Common myeloid progenitor, CD34-positive (primary cell): ENCODE measurements around the gene MUC21.

Source experiments
- CTCF ChIA-PET: fragments of 350-600 bp; sonication (Branson Sonifier 250); formaldehyde crosslinking; loops from one replicate; lab custom pipeline; 2021; ENCODE audit warnings: antibody characterized with exemption; lab: Charles Lee
- POLR2A ChIA-PET: fragments of 350-600 bp; sonication (Branson Sonifier 250); formaldehyde crosslinking; loops from one replicate; lab custom pipeline; 2021; ENCODE audit warnings: antibody characterized with exemption; lab: Charles Lee
- DNase-seq, 3 donors: peaks; one replicate each; pipeline versions ENCODE4 v3.0.0 to v3.0.0-alpha.2; 2013
- H3K27ac ChIP-seq, 2 experiments: 1 replicate in 1 of 2; 2 replicates in 1 of 2; pipeline ENCODE4 v1.7.0; 2013; ENCODE audit warnings: inconsistent platforms in 2 of 2, low read length in 2 of 2, mild to moderate bottlenecking in 2 of 2, low read depth in 1 of 2, moderate library complexity in 1 of 2; ENCODE audit not compliant: severe bottlenecking in 2 of 2, insufficient read depth in 1 of 2, poor library complexity in 1 of 2
- H3K27me3 ChIP-seq, 5 experiments: replicated peaks in 2 of 5; 1 replicate in 3 of 5; 2 replicates in 2 of 5; pipeline versions ENCODE4 v1.6.1 to v1.7.0; 2013; ENCODE audit warnings: low read length in 4 of 5, mild to moderate bottlenecking in 2 of 5, moderate library complexity in 2 of 5, inconsistent platforms in 1 of 5; ENCODE audit not compliant: insufficient read depth in 5 of 5, control insufficient read depth in 4 of 5
- H3K36me3 ChIP-seq, 4 experiments: 1 replicate in 2 of 4; 2 replicates in 2 of 4; pipeline versions ENCODE4 v1.6.1 to v1.7.0; 2013; ENCODE audit warnings: low read length in 3 of 4, control low read depth in 1 of 4, mild to moderate bottlenecking in 1 of 4; ENCODE audit not compliant: control insufficient read depth in 4 of 4, insufficient read depth in 4 of 4
- H3K4me1 ChIP-seq, 4 experiments: 1 replicate in 3 of 4; 2 replicates in 1 of 4; pipeline versions ENCODE4 v1.6.1 to v1.7.1; 2013; ENCODE audit warnings: low read length in 3 of 4, mild to moderate bottlenecking in 3 of 4, control low read depth in 1 of 4, inconsistent platforms in 1 of 4, moderate library complexity in 1 of 4; ENCODE audit not compliant: control insufficient read depth in 4 of 4, insufficient read depth in 4 of 4; ENCODE audit errors: control extremely low read depth in 1 of 4
- H3K4me3 ChIP-seq, 7 experiments: 1 replicate in 4 of 7; 2 replicates in 3 of 7; pipeline versions ENCODE4 v1.5.1 to v1.7.0; 2013; ENCODE audit warnings: mild to moderate bottlenecking in 7 of 7, low read length in 6 of 7, moderate library complexity in 6 of 7, inconsistent platforms in 2 of 7, low read depth in 2 of 7, control low read depth in 1 of 7; ENCODE audit not compliant: insufficient read depth in 4 of 7, control insufficient read depth in 1 of 7; ENCODE audit errors: extremely low read depth in 1 of 7
- H3K9me3 ChIP-seq, 5 experiments: 1 replicate in 4 of 5; 2 replicates in 1 of 5; pipeline versions ENCODE4 v1.6.1 to v1.7.1; 2013; ENCODE audit warnings: low read length in 4 of 5, mild to moderate bottlenecking in 2 of 5, inconsistent platforms in 1 of 5, low read depth in 1 of 5, moderate library complexity in 1 of 5; ENCODE audit not compliant: control insufficient read depth in 4 of 5, insufficient read depth in 2 of 5; ENCODE audit errors: control extremely low read depth in 1 of 5
- WGBS: methylation state at CpG from one replicate; pipeline ENCODE4 v1.1.5; 2013; ENCODE audit not compliant: insufficient coverage; 5-methylcytosine and 5-hydroxymethylcytosine counted together

Gene MUC21

GRCh38 chr6:31002471-31002870, 19.0 kb downstream of the MUC21 start:
- CTCF ChIA-PET: interaction anchor here (0.8 to 1.6 kb wide), 2 partner anchors 12 to 17 kb away, joined by 3 read pairs; no protein-coding TSS in a partner anchor
- Histone ChIP-seq H3K4me1 (peaks cover 0 to 3% (median 0%) of the 10 kb centered on the region in 4 experiments), H3K27ac (no peak overlapping the region), H3K27me3 (peaks cover 0 to 2% (median 0%) of the 10 kb centered on the region in 5 experiments), H3K9me3 (no peaks in the 10 kb centered on the region), H3K4me3 (no peak overlapping the region), H3K36me3 (no peaks in the 10 kb centered on the region)
- WGBS: 100% methylated on average over 1 of the region's 2 CpGs
- POLR2A ChIA-PET: no interaction called here
- DNase-seq: no peak

- POLR2A ChIA-PET: no interaction called here
- Histone ChIP-seq H3K4me1 (peaks cover 0 to 3% (median 0%) of the 10 kb centered on the region in 4 experiments), H3K4me3 (no peak overlapping the region), H3K27ac (no peak overlapping the region), H3K9me3 (no peaks in the 10 kb centered on the region), H3K27me3 (peaks cover 0 to 5% (median 2%) of the 10 kb centered on the region in 5 experiments), H3K36me3 (no peaks in the 10 kb centered on the region)
- 95% methylated on average over 2 of the region's 4 CpGs for WGBS
- CTCF ChIA-PET: interaction anchor here (0.9 to 1.0 kb wide), 2 partner anchors 12 to 29 kb away, joined by 3 read pairs; no protein-coding TSS in a partner anchor
- DNase-seq: no peak
Observed at GRCh38 chr6:31004794-31005193, 21.3 kb downstream of the MUC21 start.

DNA sequence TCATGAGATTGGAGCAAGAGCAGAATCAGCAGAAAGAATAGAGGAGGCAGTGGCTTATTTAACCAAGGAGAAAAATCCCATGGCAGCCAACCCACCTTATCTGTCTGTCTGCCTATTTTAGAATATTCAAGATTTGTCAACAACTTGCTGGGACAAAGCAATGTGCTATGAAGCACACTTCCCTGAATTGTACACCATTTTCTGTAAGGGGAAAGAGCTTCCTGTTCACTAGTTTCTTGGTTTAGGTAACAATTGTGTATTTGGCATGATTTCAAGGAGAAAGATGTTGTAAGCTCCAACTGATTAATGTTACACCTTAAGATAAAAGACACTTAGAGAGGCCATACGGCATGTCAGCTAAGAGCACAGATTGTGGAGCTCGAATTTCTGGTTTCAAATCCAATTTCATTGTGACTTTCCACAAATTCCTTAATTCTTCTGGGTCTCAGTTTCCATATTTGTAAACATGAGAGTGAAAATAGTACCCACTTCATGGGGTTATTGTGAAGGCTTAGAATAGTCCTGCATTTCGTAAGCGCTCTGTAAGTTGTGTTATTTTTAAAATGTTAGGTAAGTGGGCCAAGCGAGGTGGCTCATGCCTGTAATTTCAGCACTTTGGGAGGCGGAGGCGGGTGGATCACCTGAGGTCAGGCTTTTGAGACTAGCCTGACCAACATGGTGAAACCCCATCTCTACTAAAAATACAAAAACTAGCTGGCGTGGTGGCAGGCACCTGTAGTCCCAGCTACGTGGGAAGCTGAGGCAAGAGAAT, 21.9 kb downstream of the MUC21 start:
- no peak for DNase-seq
- Histone ChIP-seq H3K27me3 (peaks cover 0 to 6% (median 2%) of the 10 kb centered on the region in 5 experiments), H3K4me3 (no peak overlapping the region), H3K4me1 (peaks cover 0 to 3% (median 0%) of the 10 kb centered on the region in 4 experiments), H3K9me3 (no peaks in the 10 kb centered on the region), H3K36me3 (no peaks in the 10 kb centered on the region), H3K27ac (no peak overlapping the region)
- ChIA-PET CTCF (interaction anchor here (0.9 kb wide), 1 partner anchor 13 kb away, joined by 3 read pairs; no protein-coding TSS in a partner anchor), POLR2A (no interaction called here)
- WGBS: 98% methylated on average over 6 of the region's 9 CpGs

DNA sequence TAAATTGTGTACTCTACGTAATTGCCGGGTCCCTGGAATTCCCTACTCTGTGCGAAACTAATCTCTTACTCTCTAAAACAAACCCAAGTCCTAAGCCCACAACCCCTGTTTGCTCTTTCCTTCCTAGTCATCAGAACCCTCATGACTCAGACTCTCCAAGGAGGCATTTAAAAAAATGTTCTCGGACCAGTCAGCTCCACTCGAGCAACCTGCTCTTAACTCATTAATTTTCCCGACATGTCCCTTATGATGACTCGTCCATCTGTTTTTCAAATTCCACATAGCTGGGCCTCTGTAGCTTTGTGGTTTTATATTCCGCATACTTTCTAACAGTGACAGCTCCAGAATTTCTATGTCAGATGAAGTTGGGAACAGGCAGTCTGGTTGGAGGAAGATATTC, 24.2 kb downstream of the MUC21 start:
- POLR2A ChIA-PET: no interaction called here
- Histone ChIP-seq H3K4me3 (no peak overlapping the region), H3K27me3 (peaks cover 0 to 7% (median 2%) of the 10 kb centered on the region in 5 experiments), H3K4me1 (peaks cover 0 to 3% (median 0%) of the 10 kb centered on the region in 4 experiments), H3K36me3 (no peaks in the 10 kb centered on the region), H3K9me3 (no peaks in the 10 kb centered on the region), H3K27ac (no peak overlapping the region)
- DNase-seq: no peak
- 78% methylated on average over 6 of the region's 8 CpGs for whole genome bisulfite sequencing
- CTCF ChIA-PET: no interaction called here

- H3K9me3 ChIP-seq: no peaks in the 10 kb centered on the region
- no peak overlapping the region for H3K27ac ChIP-seq
- DNase-seq: no peak
- ChIA-PET CTCF (no interaction called here), POLR2A (no interaction called here)
- WGBS: 94% methylated on average over 3 of the region's 4 CpGs
- no peaks in the 10 kb centered on the region for H3K36me3 ChIP-seq
- no peak overlapping the region for H3K4me3 ChIP-seq
- peaks cover 0 to 3% (median 0%) of the 10 kb centered on the region in 4 experiments for H3K4me1 ChIP-seq
- peaks cover 0 to 7% (median 2%) of the 10 kb centered on the region in 5 experiments for H3K27me3 ChIP-seq
Observed at GRCh38 chr6:31008165-31008564, 24.6 kb downstream of the MUC21 start.

DNA sequence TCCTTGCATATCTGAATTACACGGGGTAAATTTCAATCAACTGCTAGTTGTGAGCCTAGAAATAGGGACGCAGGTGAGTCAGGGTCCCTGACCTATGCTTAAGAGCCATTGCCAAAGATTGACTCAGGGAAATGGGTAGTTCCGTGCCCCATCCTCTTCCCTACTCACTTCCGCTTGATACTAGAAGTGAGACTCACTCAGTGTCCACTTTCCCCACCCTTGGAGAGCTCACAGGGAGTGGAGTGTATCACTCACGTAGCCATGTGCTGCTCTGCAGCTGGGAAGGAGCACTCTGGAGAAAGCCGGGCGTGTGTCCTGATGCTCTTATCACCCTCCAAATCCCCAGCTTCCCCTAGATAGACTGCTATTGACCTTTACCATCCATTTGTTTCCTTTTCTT, 26.2 kb downstream of the MUC21 start:
- WGBS: 93% methylated on average over 6 of the region's 7 CpGs
- H3K36me3 ChIP-seq: no peaks in the 10 kb centered on the region
- CTCF ChIA-PET: no interaction called here

GRCh38 chr6:31010393-31011060, 27.0 kb downstream of the MUC21 start, which contains the start of gene MUC22:
Gene MUC22 (plus strand): TSS chr6:31010474. CDS start chr6:31010707, 233 bp downstream.
- H3K27ac ChIP-seq: no peak within 1 kb of the TSS
- 100% methylated on average over 1 of the region's 4 CpGs for WGBS
- no peaks in the 10 kb centered on the region for H3K36me3 ChIP-seq
- peak in 2 of 3 donors; percentile 52 to 55 for DNase-seq
- ChIA-PET POLR2A (no interaction called here), CTCF (no interaction called here)
- H3K4me1 ChIP-seq: no peaks in the 10 kb centered on the region
- H3K9me3 ChIP-seq: peaks cover 0 to 11% (median 7%) of the 10 kb centered on the region in 5 experiments
- H3K27me3 ChIP-seq: peaks cover 0 to 10% (median 5%) of the 10 kb centered on the region in 5 experiments
- H3K4me3 ChIP-seq: no peak within 1 kb of the TSS

More for the DNA sequence above, 26.2 kb downstream of the MUC21 start:
- Histone ChIP-seq H3K27me3 (peaks cover 0 to 8% (median 2%) of the 10 kb centered on the region in 5 experiments), H3K4me3 (no peak overlapping the region), H3K27ac (no peak overlapping the region), H3K4me1 (no peaks in the 10 kb centered on the region), H3K9me3 (peaks cover 0 to 5% (median 3%) of the 10 kb centered on the region in 5 experiments)
- DNase-seq: no peak
- POLR2A ChIA-PET: no interaction called here
